ENCODE measurements around the gene RIPK3. TPM values are rescaled to one million over a fixed set of nuclear protein-coding genes. Genes with fewer than 3 reads are reported as not detected.

Gene RIPK3
- total RNA-seq, 1 experiment from 2014 or later: 0.35 TPM

- Histone ChIP-seq H2BK12ac (ENCODE audit: insufficient read length, low read depth, low read length) (no peak overlapping the region), H4K91ac (ENCODE audit: insufficient read length, low read depth, low read length) (no peak overlapping the region), H3T11ph (ENCODE audit: low read length) (no peak overlapping the region), H3K9ac (ENCODE audit: extremely low read depth, insufficient read length, low read length) (no peak overlapping the region), H3K18ac (ENCODE audit: insufficient read length, low read depth, low read length) (no peak overlapping the region), H2BK120ac (ENCODE audit: low read depth, low read length, poor library complexity, severe bottlenecking) (no peak overlapping the region), H2BK15ac (ENCODE audit: low read depth, low read length) (no peak overlapping the region), H3K23me2 (ENCODE audit: insufficient read length, low read depth, low read length, poor library complexity, severe bottlenecking) (peaks cover 2% of the 10 kb centered on the region), H3K14ac (ENCODE audit: insufficient read depth, low read length) (no peak overlapping the region), H2BK20ac (ENCODE audit: low read depth, low read length, poor library complexity, severe bottlenecking) (no peak overlapping the region), H3K9me3 (ENCODE audit: control insufficient read depth, low read depth, low read length) (no peaks in the 10 kb centered on the region), H3K79me1 (ENCODE audit: insufficient read depth, low read depth, low read length, poor library complexity, severe bottlenecking) (no peaks in the 10 kb centered on the region), H3K79me2 (ENCODE audit: insufficient read depth, low read length) (no peaks in the 10 kb centered on the region), H3K56ac (ENCODE audit: insufficient read length, low read depth, low read length) (no peak overlapping the region), H3K23ac (ENCODE audit: insufficient read length, low read depth, low read length) (no peak overlapping the region), H4K5ac (ENCODE audit: insufficient read length, low read depth, low read length) (no peak overlapping the region), H4K20me1 (ENCODE audit: control insufficient read depth, insufficient read depth, insufficient read length) (no peaks in the 10 kb centered on the region), H3K4me1 (ENCODE audit: insufficient read depth, low read length) (no peaks in the 10 kb centered on the region), H3K4ac (ENCODE audit: low read depth, low read length) (no peak overlapping the region), H2AFZ (ENCODE audit: low read length) (no peak overlapping the region), H3K4me2 (ENCODE audit: insufficient read depth, insufficient read length, low read length) (no peak overlapping the region), H2AK5ac (ENCODE audit: insufficient read length, low read length) (no peak overlapping the region), H3K27me3 (ENCODE audit: insufficient read depth, low read length) (no peaks in the 10 kb centered on the region; the same call in 1 of the 2 replicates), H4K8ac (replicated peaks; ENCODE audit: insufficient read length, low read depth, low read length) (no peak overlapping the region), H2BK5ac (ENCODE audit: insufficient read length, low read length) (no peak overlapping the region), H3K27ac (ENCODE audit: insufficient read length, low read depth, low read length) (no peak overlapping the region)
- no peak for TF ChIP-seq CTCF (conservative IDR thresholded peaks at IDR 0.05)
- H3K27me3 Mint-ChIP-seq (ENCODE audit: low read depth): peaks cover 72% of the 10 kb centered on the region
- no peaks in the 10 kb centered on the region for H3K36me3 Mint-ChIP-seq (ENCODE audit: insufficient read depth in 1 of 3, low read depth in 3 of 3)
- no CpG with 5 or more reads among the region's 2 CpGs for WGBS (ENCODE audit: extremely low coverage, insufficient read length, low lambda C conversion rate)
- peaks cover 6 to 7% of the 10 kb centered on the region in 2 experiments for H3K4me1 Mint-ChIP-seq
- no peaks in the 10 kb centered on the region; a peak in 3 of 5 replicates for H3K9me3 Mint-ChIP-seq
- no peak overlapping the region for H3K4me3 Mint-ChIP-seq
- no peak overlapping the region for H3K27ac Mint-ChIP-seq
- DNase-seq: no peak
Observed at GRCh38 chr14:24327303-24327702, 12.5 kb downstream of the RIPK3 start.
